Activated B cell treated with CpG ODN at 0.5 μM for 24 hours (primary cell): ENCODE data around the gene NANS. TPM values are rescaled to one million over a fixed set of nuclear protein-coding genes. Genes with fewer than 3 reads are reported as not detected.
A peak's percentile ranks its signal among the peaks of the same experiment; 100 is the strongest.

ENCODE experiments used
- ATAC-seq: fragments of 200-7000 bp; cut with Tn5 transposase; one replicate; pipeline ENCODE4 v1.10.0; 2021; ENCODE audit warnings: low read depth, mild to moderate bottlenecking, moderate library complexity
- CTCF ChIA-PET: fragments of 350-600 bp; sonication (Branson Sonifier 250); formaldehyde crosslinking; loops from one replicate; lab custom pipeline; 2021; ENCODE audit warnings: antibody characterized with exemption; lab: Charles Lee
- POLR2A ChIA-PET: fragments of 350-600 bp; sonication (Branson Sonifier 250); formaldehyde crosslinking; loops from one replicate; lab custom pipeline; 2021; ENCODE audit warnings: antibody characterized with exemption; lab: Charles Lee
- DNase-seq: peaks from one replicate; pipeline ENCODE4 v3.0.0; 2022
- H3K27ac Mint-ChIP-seq: one replicate; pipeline ENCODE4 v1.8.0; 2020; ENCODE audit warnings: mixed read lengths
- H3K27me3 Mint-ChIP-seq: one replicate; pipeline ENCODE4 v1.8.0; 2021; ENCODE audit warnings: mixed read lengths
- H3K36me3 Mint-ChIP-seq: one replicate; pipeline ENCODE4 v1.8.0; 2021; ENCODE audit warnings: low read depth, mixed read lengths
- H3K4me1 Mint-ChIP-seq: one replicate; pipeline ENCODE4 v1.8.0; 2021; ENCODE audit warnings: mixed read lengths
- H3K4me3 Mint-ChIP-seq: one replicate; pipeline ENCODE4 v1.8.0; 2020; ENCODE audit warnings: mild to moderate bottlenecking, mixed read lengths
- H3K9me3 Mint-ChIP-seq: one replicate; pipeline ENCODE4 v1.8.0; 2020; ENCODE audit warnings: mixed read lengths
- CTCF ChIP-seq: fragments of 200-600 bp; IDR thresholded peaks from one replicate; pipeline ENCODE4 v1.8.0; 2022; ENCODE audit warnings: antibody characterized with exemption, mild to moderate bottlenecking
- intact Hi-C: fragments of 100-400 bp; cut with micrococcal nuclease; formaldehyde crosslinking; loops from one replicate; pipeline ENCODE4 v1.15.1; 2024
- total RNA-seq: library from RNA; stranded (reverse); gene quantifications from 2 replicates; pipeline ENCODE4 v1.2.3, GENCODE V29; 2022

Gene NANS, protein sequence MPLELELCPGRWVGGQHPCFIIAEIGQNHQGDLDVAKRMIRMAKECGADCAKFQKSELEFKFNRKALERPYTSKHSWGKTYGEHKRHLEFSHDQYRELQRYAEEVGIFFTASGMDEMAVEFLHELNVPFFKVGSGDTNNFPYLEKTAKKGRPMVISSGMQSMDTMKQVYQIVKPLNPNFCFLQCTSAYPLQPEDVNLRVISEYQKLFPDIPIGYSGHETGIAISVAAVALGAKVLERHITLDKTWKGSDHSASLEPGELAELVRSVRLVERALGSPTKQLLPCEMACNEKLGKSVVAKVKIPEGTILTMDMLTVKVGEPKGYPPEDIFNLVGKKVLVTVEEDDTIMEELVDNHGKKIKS
- 21.6 and 21.8 TPM in 2 replicates for total RNA-seq

- intact Hi-C loops: loop anchor here (1.0 to 5.0 kb wide), 10 partner anchors 11 to 359 kb away; partner anchors contain the start of genes ANP32B, CORO2A, TBC1D2 and TRIM14
- Mint-ChIP-seq H3K27me3 (no peaks in the 10 kb centered on the region), H3K4me1 (peaks cover 14% of the 10 kb centered on the region), H3K27ac (peak within 1 kb of the TSS; percentile 94), H3K4me3 (peak within 1 kb of the TSS; percentile 97), H3K36me3 (peaks cover 15% of the 10 kb centered on the region), H3K9me3 (no peaks in the 10 kb centered on the region)
- peak; percentile 87 for DNase-seq
- TF ChIP-seq CTCF: no peak
- POLR2A ChIA-PET: interaction anchor here (0.6 to 3.4 kb wide), 26 partner anchors 9 to 1117 kb away, joined by 3 to 39 read pairs (median 4); partner anchors contain the start of genes ANP32B, CORO2A, NCBP1 and TBC1D2
- peak; percentile 97 for ATAC-seq
- CTCF ChIA-PET: interaction anchor here (1.2 to 2.1 kb wide), 3 partner anchors 11 to 207 kb away, joined by 4 to 8 read pairs (median 5); no protein-coding TSS in a partner anchor
Measured at GRCh38 chr9:98056269-98057137, at the start of gene NANS. Gene NANS, plus strand, starts transcription at chr9:98056732. Its CDS starts 77 bp downstream, at chr9:98056809.

- Mint-ChIP-seq H3K9me3 (no peaks in the 10 kb centered on the region), H3K36me3 (peaks cover 87% of the 10 kb centered on the region), H3K4me1 (peaks cover 16% of the 10 kb centered on the region), H3K27ac (no peak overlapping the region), H3K27me3 (no peaks in the 10 kb centered on the region), H3K4me3 (no peak overlapping the region)
- TF ChIP-seq CTCF: no peak
- ChIA-PET CTCF (interaction anchor here (0.7 to 1.6 kb wide), 2 partner anchors 22 to 32 kb away, joined by 3 read pairs; no protein-coding TSS in a partner anchor), POLR2A (no interaction called here)
- ATAC-seq: no peak
- DNase-seq: no peak
- intact Hi-C loops: no loop called here
Measured at GRCh38 chr9:98007251-98007928, 49.1 kb upstream of the NANS start.

DNA sequence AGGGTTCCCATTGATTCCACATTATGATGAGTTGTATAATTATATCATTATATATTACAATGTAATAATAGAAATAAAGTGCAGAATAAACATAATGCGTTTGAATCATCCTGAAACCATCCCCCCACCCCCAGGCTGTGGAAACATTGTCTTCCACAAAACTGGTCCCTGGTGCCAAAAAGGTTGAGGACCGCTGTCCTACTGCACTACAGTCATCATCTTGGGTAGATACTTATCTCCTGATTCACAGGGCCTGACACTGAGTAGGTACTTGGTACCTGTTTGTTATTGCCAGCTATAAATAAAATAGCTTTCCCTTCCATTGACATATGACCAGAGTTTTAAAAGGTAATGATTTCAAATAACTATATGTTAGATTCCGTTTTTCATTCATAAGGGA lies 47.8 kb upstream of the NANS start:
- H3K27ac Mint-ChIP-seq: no peak overlapping the region
- ATAC-seq (no peak), DNase-seq (no peak)
- peaks cover 91% of the 10 kb centered on the region for H3K36me3 Mint-ChIP-seq
- intact Hi-C loops: no loop called here
- ChIA-PET CTCF (no interaction called here), POLR2A (interaction anchor here (0.6 kb wide), 1 partner anchor 13 kb away, joined by 4 read pairs; no protein-coding TSS in a partner anchor)
- no peaks in the 10 kb centered on the region for H3K27me3 Mint-ChIP-seq
- H3K4me1 Mint-ChIP-seq: peaks cover 16% of the 10 kb centered on the region
- TF ChIP-seq CTCF: no peak
- H3K4me3 Mint-ChIP-seq: no peak overlapping the region
- H3K9me3 Mint-ChIP-seq: no peaks in the 10 kb centered on the region

DNA sequence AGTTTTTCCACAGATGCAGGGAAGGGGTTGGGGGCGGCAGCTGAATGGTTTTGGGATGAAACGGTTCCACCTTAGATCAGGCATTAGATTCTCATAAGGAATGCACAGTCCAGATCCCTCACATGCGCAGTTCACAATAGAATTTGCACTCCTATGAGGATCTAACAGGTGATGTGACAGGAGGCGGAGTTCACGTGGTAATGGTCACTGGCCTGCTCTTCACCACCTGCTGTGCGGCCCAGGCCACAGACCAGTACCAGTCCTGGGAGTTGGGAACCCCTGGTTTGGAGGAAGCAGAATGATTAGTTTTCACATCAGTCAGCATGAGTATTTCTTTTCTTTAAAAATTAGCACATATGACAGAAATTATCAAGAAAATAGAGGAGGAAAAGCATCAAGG lies 47.1 kb upstream of the NANS start:
- no peak for DNase-seq
- no peak for ATAC-seq
- intact Hi-C loops: no loop called here
- peaks cover 16% of the 10 kb centered on the region for H3K4me1 Mint-ChIP-seq
- no peak overlapping the region for H3K4me3 Mint-ChIP-seq
- no peaks in the 10 kb centered on the region for H3K27me3 Mint-ChIP-seq
- CTCF ChIA-PET: no interaction called here
- H3K36me3 Mint-ChIP-seq: peaks cover 89% of the 10 kb centered on the region
- POLR2A ChIA-PET: interaction anchor here (0.6 to 0.7 kb wide), 2 partner anchors 13 to 84 kb away, joined by 4 to 8 read pairs; no protein-coding TSS in a partner anchor
- no peak overlapping the region for H3K27ac Mint-ChIP-seq
- no peaks in the 10 kb centered on the region for H3K9me3 Mint-ChIP-seq
- TF ChIP-seq CTCF: no peak
